ENCODE data around the gene HDX. TPM values are rescaled to one million over a fixed set of nuclear protein-coding genes. Genes with fewer than 3 reads are reported as not detected.

Gene HDX
- total and polyA plus RNA-seq, 8 donors: under 0.01 to 5.7 (median 1.1) TPM

DNA sequence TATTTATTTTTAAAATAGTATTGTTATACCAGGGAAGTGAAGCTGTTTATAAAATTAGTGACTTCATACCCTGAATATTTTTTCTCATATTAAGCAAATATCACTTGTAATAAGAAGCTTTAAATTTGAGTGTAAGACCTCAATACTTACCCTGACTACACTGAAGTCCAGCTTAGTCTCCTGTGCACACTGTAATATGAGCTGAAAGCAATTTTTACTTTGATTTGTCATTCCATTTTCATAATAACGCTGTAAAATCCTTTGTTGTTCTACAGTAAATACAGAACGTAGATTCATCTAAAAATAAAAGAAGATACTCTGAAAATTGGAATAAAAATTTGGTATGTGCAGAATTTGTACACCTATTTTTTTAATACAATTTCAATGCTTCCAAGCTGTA lies 27.2 kb downstream of the HDX start:
- Histone ChIP-seq H3K27ac (no peak overlapping the region), H3K4me3 (no peak overlapping the region), H3K36me3 (no peaks in the 10 kb centered on the region), H3K9me3 (no peaks in the 10 kb centered on the region), H3K4me1 (no peaks in the 10 kb centered on the region), H3K27me3 (peaks cover 0 to 4% (median 0%) of the 10 kb centered on the region in 3 donors)
- DNase-seq: no peak
- TF ChIP-seq POLR2A (IDR thresholded peaks at IDR 0.05): no peak
- TF ChIP-seq, protein P1, sequence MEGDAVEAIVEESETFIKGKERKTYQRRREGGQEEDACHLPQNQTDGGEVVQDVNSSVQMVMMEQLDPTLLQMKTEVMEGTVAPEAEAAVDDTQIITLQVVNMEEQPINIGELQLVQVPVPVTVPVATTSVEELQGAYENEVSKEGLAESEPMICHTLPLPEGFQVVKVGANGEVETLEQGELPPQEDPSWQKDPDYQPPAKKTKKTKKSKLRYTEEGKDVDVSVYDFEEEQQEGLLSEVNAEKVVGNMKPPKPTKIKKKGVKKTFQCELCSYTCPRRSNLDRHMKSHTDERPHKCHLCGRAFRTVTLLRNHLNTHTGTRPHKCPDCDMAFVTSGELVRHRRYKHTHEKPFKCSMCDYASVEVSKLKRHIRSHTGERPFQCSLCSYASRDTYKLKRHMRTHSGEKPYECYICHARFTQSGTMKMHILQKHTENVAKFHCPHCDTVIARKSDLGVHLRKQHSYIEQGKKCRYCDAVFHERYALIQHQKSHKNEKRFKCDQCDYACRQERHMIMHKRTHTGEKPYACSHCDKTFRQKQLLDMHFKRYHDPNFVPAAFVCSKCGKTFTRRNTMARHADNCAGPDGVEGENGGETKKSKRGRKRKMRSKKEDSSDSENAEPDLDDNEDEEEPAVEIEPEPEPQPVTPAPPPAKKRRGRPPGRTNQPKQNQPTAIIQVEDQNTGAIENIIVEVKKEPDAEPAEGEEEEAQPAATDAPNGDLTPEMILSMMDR (IDR thresholded peaks at IDR 0.05): no peak
- no peak for TF ChIP-seq EP300 (IDR thresholded peaks at IDR 0.05)
- TF ChIP-seq POLR2AphosphoS5 (IDR thresholded peaks at IDR 0.05): no peak
- WGBS, 5 donors: 36 to 63% (median 52%) methylated on average over 2 of the region's 2 CpGs
- intact Hi-C loops (cut with DNase I; ENCODE audit: low total_unique reads): no loop called here

DNA sequence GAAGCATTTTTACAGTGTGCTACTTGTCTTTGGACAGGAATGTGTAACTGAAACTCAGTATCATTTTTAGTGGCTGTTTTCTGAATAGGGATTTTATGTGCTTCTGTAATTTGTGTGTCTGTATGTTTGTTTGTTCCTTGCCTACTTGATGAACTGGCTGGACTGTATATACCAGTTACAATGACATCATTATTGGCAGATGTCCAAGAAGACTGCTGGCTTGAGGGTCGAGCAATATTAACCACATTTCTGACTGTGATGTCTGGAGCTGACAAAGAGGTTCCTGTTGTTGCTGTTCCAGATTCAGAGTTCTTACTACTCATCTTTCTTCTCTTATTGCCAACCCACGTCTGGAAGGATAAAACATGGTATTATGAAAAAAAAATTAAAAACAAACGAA lies 33.0 kb downstream of the HDX start:
- peak in 1 of 2 donors; percentile 25 for DNase-seq
- Histone ChIP-seq H3K36me3 (peaks cover 0 to 6% (median 0%) of the 10 kb centered on the region in 4 donors), H3K27me3 (peaks cover 0 to 3% (median 0%) of the 10 kb centered on the region in 3 donors), H3K4me3 (no peak overlapping the region), H3K27ac (no peak overlapping the region), H3K9me3 (peaks cover 0 to 12% (median 3%) of the 10 kb centered on the region in 4 donors), H3K4me1 (no peaks in the 10 kb centered on the region)
- no peak for TF ChIP-seq EP300 (IDR thresholded peaks at IDR 0.05)
- TF ChIP-seq POLR2A (IDR thresholded peaks at IDR 0.05): no peak
- TF ChIP-seq, protein P1 (IDR thresholded peaks at IDR 0.05): no peak
- no peak for TF ChIP-seq POLR2AphosphoS5 (IDR thresholded peaks at IDR 0.05)
- WGBS, 5 donors: 30 to 49% (median 44%) methylated on average over 3 of the region's 3 CpGs
- intact Hi-C loops (cut with DNase I; ENCODE audit: low total_unique reads): no loop called here

DNA sequence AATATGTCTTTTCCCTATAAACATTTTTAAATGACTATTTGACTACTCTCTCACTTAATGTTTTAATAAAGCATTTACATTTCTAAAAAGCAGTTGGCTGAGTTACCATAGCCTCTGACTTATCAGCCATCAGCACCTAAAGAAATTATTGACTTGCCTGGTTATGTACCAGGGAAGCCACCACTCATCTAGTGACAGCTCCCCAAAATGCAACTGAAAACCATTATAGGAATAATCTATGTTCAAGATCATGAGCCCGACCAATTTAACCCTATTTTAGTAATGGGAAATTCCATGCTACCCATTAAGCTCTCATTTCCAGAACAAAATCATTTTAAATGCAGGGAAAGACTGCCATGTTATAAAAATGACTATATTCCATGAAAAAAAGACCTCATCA lies 34.4 kb downstream of the HDX start:
- intact Hi-C loops (cut with DNase I; ENCODE audit: low total_unique reads): no loop called here
- Histone ChIP-seq H3K9me3 (peaks cover 0 to 15% (median 3%) of the 10 kb centered on the region in 4 donors), H3K4me1 (no peaks in the 10 kb centered on the region), H3K4me3 (no peak overlapping the region), H3K27ac (no peak overlapping the region), H3K27me3 (no peaks in the 10 kb centered on the region), H3K36me3 (peaks cover 0 to 6% (median 0%) of the 10 kb centered on the region in 4 donors)
- 56 to 94% (median 65%) methylated on average over 1 of the region's 1 CpG for WGBS, 5 donors
- DNase-seq: no peak
- TF ChIP-seq POLR2A (IDR thresholded peaks at IDR 0.05) (no peak), POLR2AphosphoS5 (IDR thresholded peaks at IDR 0.05) (no peak), EP300 (IDR thresholded peaks at IDR 0.05) (no peak)
- TF ChIP-seq, protein P1 (IDR thresholded peaks at IDR 0.05): no peak

DNA sequence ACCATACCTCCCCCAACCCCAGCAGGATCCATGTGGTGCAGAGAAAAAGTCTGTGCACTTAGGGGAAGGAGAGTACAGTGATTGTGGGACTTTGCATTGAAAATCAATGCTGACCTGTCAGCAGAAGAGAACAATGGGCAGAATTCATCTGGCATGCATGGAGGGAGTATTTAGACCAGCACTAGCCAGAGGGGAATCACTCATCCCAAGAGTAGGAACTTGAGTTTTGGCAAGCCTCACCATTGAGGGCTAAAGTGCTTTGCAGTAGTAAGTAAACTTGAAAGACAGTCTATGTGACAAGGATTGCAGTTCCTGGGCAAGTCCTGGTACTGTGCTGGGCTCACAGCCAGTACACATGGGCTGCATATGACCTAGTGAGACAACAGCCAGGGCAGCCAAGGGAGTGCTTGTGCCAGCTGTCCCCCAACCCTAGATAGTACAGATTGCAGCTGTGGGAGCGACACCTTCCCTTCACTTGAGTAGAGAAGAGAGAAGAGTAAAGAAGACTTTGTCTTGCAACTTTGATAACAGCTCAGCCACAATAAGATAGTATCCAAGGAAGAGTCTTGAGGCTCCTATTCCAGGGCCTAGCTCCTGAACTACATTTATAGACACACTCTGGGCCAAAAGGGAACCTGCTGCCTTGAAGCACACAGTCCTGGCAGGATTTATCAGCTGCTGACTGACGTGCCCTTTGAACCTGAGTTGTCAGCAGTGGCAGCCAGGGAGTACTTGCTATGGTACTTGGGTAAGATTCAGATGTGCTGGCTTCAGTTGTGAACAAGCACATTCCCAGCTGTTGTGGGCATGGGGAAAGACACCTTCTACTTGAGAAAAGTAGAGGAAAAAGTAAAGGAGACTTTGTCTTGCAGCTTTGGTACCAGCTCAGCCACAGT lies 48.7 kb downstream of the HDX start:
- 57 to 90% (median 82%) methylated on average over 2 of the region's 2 CpGs for WGBS, 5 donors
- TF ChIP-seq, protein P1 (IDR thresholded peaks at IDR 0.05): no peak
- no peak for TF ChIP-seq POLR2A (IDR thresholded peaks at IDR 0.05)
- TF ChIP-seq POLR2AphosphoS5 (IDR thresholded peaks at IDR 0.05): no peak
- no peak for TF ChIP-seq EP300 (IDR thresholded peaks at IDR 0.05)
- Histone ChIP-seq H3K9me3 (peaks cover 0 to 4% (median 0%) of the 10 kb centered on the region in 4 donors), H3K27ac (no peak overlapping the region), H3K36me3 (no peaks in the 10 kb centered on the region), H3K4me3 (no peak overlapping the region), H3K27me3 (no peaks in the 10 kb centered on the region), H3K4me1 (no peaks in the 10 kb centered on the region)
- no peak for DNase-seq
- intact Hi-C loops (cut with DNase I; ENCODE audit: low total_unique reads): no loop called here

All from stomach (tissue), 9 donors.